ENCODE measurements around the gene MINDY4. TPM values are rescaled to one million over a fixed set of nuclear protein-coding genes. Genes with fewer than 3 reads are reported as not detected.

The MINDY4 gene
- total and polyA plus RNA-seq, 2 of the 13 experiments (the other 11 are each of a cell fraction or from before 2014, with no cell fraction given), result not detected

DNA sequence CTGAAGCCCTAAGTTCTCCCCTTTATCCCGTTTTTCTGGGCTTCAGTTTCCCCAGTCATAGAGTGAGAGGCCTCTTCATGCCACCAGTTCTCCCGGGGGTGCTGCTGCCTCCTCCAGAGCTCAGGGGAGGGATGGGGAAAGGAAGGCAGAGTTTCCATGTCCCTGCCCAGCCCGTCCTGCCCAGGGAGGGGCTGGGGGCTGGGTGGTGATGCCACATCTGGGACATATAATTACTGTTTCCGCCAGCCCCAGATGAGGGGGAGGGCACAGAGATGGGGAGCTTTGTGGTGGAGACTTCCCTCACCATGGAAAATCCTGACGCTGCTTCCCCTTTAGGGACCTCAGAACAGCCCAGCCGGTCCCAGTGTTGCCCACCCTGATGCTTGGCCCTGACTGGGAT, 144.5 kb downstream of the MINDY4 start:
- Histone ChIP-seq H4K20me1 (ENCODE audit: insufficient read depth, low read length) (no peaks in the 10 kb centered on the region), H3K4me1 (ENCODE audit: insufficient read depth, low read length) (no peaks in the 10 kb centered on the region), H3K27ac (ENCODE audit: extremely low read length, insufficient read depth, low read length) (no peak overlapping the region), H3K79me2 (ENCODE audit: insufficient read depth, low read length) (no peaks in the 10 kb centered on the region), H3K36me3 (replicated peaks in 1 of 2; ENCODE audit: control insufficient read depth in 1 of 2, insufficient read depth in 2 of 2, low read length in 2 of 2) (no peaks in the 10 kb centered on the region), H3K9me3 (ENCODE audit: low read length) (no peaks in the 10 kb centered on the region), H3K9ac (ENCODE audit: insufficient read depth, low read depth, low read length) (no peak overlapping the region), H2AFZ (ENCODE audit: low read length) (no peak overlapping the region), H3K27me3 (ENCODE audit: control insufficient read depth in 1 of 2, insufficient read depth in 2 of 2, low read length in 2 of 2) (peaks cover 4 to 10% of the 10 kb centered on the region in 2 experiments; a peak in 2 of 5 replicates), H3K4me2 (ENCODE audit: low read depth, low read length) (no peak overlapping the region), H3K4me3 (replicated peaks in 1 of 3; ENCODE audit: insufficient read depth in 1 of 3, low read depth in 2 of 3, low read length in 3 of 3) (no peak overlapping the region)
- WGBS (ENCODE audit: low lambda C conversion rate), result 6% methylated on average over 2 of the region's 6 CpGs
- in situ Hi-C loops (cut with HindIII; ENCODE audit: extremely low pct_ligation_motif_present, low pct_unique_long_range_greater_than_20kb), result no loop called here
- intact Hi-C loops (cut with micrococcal nuclease; ENCODE audit: unreplicated experiment), result no loop called here
- no TSS peak for BruUV-seq (replicated peaks)
- POLR2A ChIA-PET, result no interaction called here
- CTCF ChIA-PET (ENCODE audit: low intra/inter-chr PET ratio, low total read pairs), result no interaction called here
- DNase-seq (ENCODE audit: low spot score), result no peak
- no peak for TF ChIP-seq MAFF (IDR thresholded peaks at IDR 0.05; ENCODE audit: low read depth, low read length)
- no peak for TF ChIP-seq SCMH1 (CRISPR knock-in tag; IDR thresholded peaks at IDR 0.05; ENCODE audit: borderline replicate concordance)
- no peak for TF ChIP-seq ZC3H13 (CRISPR knock-in tag; IDR thresholded peaks at IDR 0.05)
- TF ChIP-seq, protein P1, sequence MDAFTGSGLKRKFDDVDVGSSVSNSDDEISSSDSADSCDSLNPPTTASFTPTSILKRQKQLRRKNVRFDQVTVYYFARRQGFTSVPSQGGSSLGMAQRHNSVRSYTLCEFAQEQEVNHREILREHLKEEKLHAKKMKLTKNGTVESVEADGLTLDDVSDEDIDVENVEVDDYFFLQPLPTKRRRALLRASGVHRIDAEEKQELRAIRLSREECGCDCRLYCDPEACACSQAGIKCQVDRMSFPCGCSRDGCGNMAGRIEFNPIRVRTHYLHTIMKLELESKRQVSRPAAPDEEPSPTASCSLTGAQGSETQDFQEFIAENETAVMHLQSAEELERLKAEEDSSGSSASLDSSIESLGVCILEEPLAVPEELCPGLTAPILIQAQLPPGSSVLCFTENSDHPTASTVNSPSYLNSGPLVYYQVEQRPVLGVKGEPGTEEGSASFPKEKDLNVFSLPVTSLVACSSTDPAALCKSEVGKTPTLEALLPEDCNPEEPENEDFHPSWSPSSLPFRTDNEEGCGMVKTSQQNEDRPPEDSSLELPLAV (CRISPR knock-in tag; conservative IDR thresholded peaks at IDR 0.05; ENCODE audit: low read depth), result no peak
- no peak for TF ChIP-seq HNF4G (IDR thresholded peaks at IDR 0.05; ENCODE audit: borderline replicate concordance, low read depth, low read length)
- TF ChIP-seq HNF4G (CRISPR knock-in tag; IDR thresholded peaks at IDR 0.05; ENCODE audit: borderline replicate concordance, low read depth), result no peak
- no peak for TF ChIP-seq ZNF607 (CRISPR knock-in tag; IDR thresholded peaks at IDR 0.05; ENCODE audit: borderline replicate concordance)
- TF ChIP-seq ZNF746 (CRISPR knock-in tag; IDR thresholded peaks at IDR 0.05), result no peak
- no peak for ATAC-seq
- no peak for FAIRE-seq

GRCh38 chr7:30916255-30916654, 145.0 kb downstream of the MINDY4 start:
- FAIRE-seq (no peak), DNase-seq (ENCODE audit: low spot score) (no peak), ATAC-seq (no peak)
- no peaks in the 10 kb centered on the region for H3K4me1 ChIP-seq (ENCODE audit: insufficient read depth, low read length)
- H3K4me2 ChIP-seq (ENCODE audit: low read depth, low read length), result no peak overlapping the region
- in situ Hi-C loops (cut with HindIII; ENCODE audit: extremely low pct_ligation_motif_present, low pct_unique_long_range_greater_than_20kb), result no loop called here
- CTCF ChIA-PET (ENCODE audit: low intra/inter-chr PET ratio, low total read pairs), result no interaction called here
- no peak overlapping the region for H3K4me3 ChIP-seq (replicated peaks in 1 of 3; ENCODE audit: insufficient read depth in 1 of 3, low read depth in 2 of 3, low read length in 3 of 3)
- 20% methylated on average over 1 of the region's 3 CpGs for WGBS (ENCODE audit: low lambda C conversion rate)
- H4K20me1 ChIP-seq (ENCODE audit: insufficient read depth, low read length), result no peaks in the 10 kb centered on the region
- no peak overlapping the region for H3K27ac ChIP-seq (ENCODE audit: extremely low read length, insufficient read depth, low read length)
- H3K27me3 ChIP-seq (ENCODE audit: control insufficient read depth in 1 of 2, insufficient read depth in 2 of 2, low read length in 2 of 2), result peaks cover 5 to 10% of the 10 kb centered on the region in 2 experiments; a peak in 2 of 5 replicates
- POLR2A ChIA-PET, result no interaction called here
- no peaks in the 10 kb centered on the region for H3K36me3 ChIP-seq (replicated peaks in 1 of 2; ENCODE audit: control insufficient read depth in 1 of 2, insufficient read depth in 2 of 2, low read length in 2 of 2)
- H3K9ac ChIP-seq (ENCODE audit: insufficient read depth, low read depth, low read length), result no peak overlapping the region
- H2AFZ ChIP-seq (ENCODE audit: low read length), result no peak overlapping the region
- no peaks in the 10 kb centered on the region for H3K79me2 ChIP-seq (ENCODE audit: insufficient read depth, low read length)
- H3K9me3 ChIP-seq (ENCODE audit: low read length), result no peaks in the 10 kb centered on the region
- intact Hi-C loops (cut with micrococcal nuclease; ENCODE audit: unreplicated experiment), result no loop called here
- no TSS peak for BruUV-seq (replicated peaks)
- TF ChIP-seq KDM5A (IDR thresholded peaks at IDR 0.05; ENCODE audit: borderline replicate concordance, low read length) (no peak), BHLHE40 (IDR thresholded peaks at IDR 0.05; ENCODE audit: low read length) (no peak), GLI4 (CRISPR knock-in tag; IDR thresholded peaks at IDR 0.05; ENCODE audit: borderline replicate concordance) (no peak), ZNF652 (CRISPR knock-in tag; IDR thresholded peaks at IDR 0.05; ENCODE audit: borderline replicate concordance, low read depth) (no peak), ZNF639 (CRISPR knock-in tag; conservative IDR thresholded peaks at IDR 0.05) (no peak), STAG1 (CRISPR knock-in tag; IDR thresholded peaks at IDR 0.05) (no peak), ZNF501 (CRISPR knock-in tag; IDR thresholded peaks at IDR 0.05) (no peak), DRAP1 (CRISPR knock-in tag; IDR thresholded peaks at IDR 0.05) (no peak), ZBTB20 (CRISPR knock-in tag; IDR thresholded peaks at IDR 0.05; ENCODE audit: borderline replicate concordance, low read depth) (no peak), ZNF619 (CRISPR knock-in tag; IDR thresholded peaks at IDR 0.05) (no peak)

Data from HepG2 (cell line).